Left hindlimb (tissue), 1 donor: ENCODE results near the gene CHRNA7.

Source experiments
- DNase-seq: peaks from one replicate; pipeline ENCODE4 v3.0.0-alpha.2; 2018

Gene CHRNA7

DNA sequence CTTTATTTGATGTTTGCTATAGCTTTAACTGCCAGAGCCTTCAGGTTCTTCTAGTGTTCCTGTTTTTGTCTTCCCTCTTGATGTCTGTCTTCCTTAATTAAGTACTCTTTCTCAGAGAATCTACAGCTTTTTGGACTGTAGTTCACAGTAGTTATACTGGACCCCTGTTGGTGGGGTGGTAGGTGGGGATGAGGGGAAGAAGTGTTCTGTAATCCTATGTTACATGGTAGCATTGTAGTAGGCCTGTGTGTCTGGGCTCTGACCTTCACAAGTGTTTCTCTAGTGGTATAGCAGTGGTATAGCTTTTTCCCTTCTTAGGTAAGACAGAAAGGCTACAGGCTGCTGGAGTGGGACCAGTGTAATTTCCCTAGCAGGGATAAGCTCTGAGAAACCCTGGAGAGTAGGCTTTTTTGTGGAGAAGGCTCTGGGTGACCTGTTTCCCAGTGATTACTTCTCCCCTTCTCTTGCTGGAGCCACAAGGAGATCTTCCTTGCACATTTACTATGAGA is 59.6 kb downstream of the CHRNA7 start:
- DNase-seq, result no peak

GRCh38 chr15:32091505-32092380 is 61.4 kb downstream of the CHRNA7 start:
- DNase-seq, result no peak

DNA sequence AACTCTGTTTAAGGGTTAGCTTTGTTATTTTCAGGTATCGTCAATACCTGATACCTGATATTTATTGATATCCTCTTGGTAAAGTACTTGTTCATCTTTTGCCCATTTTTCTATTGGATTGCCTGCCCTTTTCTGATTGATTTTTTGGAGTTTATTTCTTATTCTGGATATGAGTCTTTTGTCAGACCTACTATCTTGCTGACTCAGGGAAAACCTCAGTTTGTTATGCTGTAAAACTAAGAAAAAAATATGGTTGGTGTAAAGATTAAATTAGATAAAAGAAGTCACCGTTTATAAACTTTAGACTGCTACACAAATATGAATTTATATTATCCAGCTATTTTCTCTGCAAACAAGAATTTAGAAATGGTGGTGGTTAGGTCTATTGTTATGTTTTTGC is 65.9 kb downstream of the CHRNA7 start:
- no peak for DNase-seq

DNA sequence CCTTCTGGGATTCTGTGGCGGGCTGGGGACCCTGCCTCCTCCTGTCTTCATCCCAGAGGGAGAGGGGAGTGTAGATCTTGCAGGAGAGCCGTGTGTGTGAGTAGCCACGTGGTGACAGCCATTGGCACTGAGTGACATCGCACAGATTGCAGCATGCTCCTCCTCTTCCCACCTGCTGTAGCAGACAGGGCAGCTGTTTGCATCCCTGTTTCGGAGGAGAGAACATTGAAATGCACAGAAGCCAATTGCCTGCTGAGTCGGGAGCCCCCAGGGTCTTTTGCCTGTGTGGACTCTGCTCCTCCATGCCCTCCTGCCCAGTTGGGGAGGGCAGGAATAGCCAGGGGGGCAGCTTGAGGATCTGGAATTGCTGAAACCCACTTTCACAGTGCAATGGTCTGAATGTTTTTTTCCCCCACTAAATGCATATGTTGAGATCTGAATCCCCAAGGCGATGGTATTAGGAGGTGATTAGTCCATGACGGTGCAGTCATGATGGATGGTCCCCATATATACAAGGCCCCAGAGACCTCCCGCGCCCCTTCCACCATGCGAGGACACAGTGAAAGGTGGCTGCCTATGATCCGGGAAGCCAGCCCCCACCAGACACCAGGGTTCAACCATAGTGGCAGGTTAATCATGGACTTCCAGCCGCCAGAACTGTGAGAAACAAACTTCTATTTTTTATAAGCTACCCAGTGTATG is 66.8 kb downstream of the CHRNA7 start:
- no peak for DNase-seq

- DNase-seq, result no peak
These were observed 67.7 kb downstream of the CHRNA7 start for GRCh38 chr15:32098033-32098432.

- DNase-seq, result no peak
These were observed 68.9 kb downstream of the CHRNA7 start for GRCh38 chr15:32099097-32099785.

DNA sequence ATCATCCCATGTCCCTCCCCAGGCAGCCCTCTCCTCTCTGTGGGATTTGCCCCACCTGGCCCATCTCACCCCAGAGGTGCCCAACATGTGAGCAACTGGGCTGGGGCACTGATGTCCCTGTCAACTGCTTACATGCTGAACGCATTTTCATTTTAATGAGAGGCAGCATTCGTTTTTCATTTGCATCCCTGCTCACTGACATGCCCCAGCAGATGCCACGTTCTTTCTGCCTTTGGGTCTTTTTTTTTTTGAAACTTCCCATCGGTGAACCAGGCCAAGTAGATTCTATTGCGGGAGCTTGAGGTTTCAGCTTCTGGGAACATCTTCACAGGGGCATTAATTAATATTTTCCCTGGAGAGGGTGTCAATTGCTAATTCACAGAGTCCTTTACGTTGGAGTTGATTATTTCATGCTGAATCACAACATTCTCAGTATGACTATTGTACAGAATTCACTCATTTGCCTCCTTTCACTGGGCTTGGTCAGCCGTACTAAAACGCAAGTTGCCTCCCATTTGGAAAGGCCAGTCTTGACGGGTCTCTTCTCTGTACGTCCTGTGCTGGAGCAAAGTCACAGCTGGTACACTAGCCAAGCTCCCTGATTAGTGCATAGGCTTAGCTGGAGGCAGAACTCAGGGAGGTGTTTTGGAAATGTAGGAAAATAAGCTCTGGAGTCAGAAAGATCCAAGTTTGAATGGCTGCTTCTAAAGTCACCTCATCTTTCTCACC is 69.8 kb downstream of the CHRNA7 start:
- no peak for DNase-seq

GRCh38 chr15:32104061-32104995 is 74.0 kb downstream of the CHRNA7 start:
- no peak for DNase-seq

- no peak for DNase-seq
These were observed 75.2 kb downstream of the CHRNA7 start for GRCh38 chr15:32105258-32106241.

DNA sequence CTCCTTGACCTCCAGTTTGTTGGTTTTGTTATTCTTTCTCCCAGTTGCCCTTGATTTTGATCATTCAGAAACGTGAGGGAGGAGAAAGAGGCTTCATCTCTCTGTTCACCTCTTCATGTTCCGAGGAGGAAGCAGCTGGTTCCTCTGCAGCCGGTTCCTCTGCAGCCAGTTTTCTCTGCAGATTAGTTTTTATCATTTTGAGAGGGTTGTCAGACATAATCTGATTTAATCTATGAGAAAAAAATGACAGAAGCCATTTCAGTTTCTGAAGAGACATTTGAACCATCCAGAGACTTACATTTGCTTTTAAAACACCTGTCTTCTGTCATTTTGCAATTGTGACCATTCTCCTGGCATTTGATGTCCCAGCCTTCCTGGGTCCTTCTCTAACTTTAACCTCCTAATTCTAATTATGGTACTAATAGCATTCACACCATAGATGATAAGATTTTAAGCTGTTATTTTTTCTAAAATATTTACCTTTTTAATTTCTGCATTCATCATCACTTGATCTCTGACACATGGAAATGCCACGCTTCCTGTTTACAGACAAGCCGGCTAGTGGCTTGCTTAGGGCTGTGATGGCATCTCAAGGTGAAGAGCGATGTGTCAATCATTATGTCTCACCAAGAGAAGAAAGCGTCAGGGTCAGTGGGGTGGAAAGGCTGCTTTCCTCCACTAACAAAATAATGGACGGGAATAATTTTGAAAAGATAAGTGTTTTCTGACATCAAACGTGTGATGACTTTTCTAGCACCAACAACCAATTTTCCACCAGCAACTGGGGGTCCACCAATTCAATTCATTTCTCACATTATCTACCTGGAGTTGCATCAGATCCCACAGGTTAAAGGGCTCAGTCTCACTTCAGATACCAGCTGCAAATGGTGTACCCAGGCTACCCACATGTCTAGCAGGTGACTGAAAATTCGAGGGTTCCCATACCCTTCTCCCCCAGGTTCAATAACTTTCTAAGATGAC is 76.4 kb downstream of the CHRNA7 start:
- no peak for DNase-seq

GRCh38 chr15:32107477-32108080 is 77.3 kb downstream of the CHRNA7 start:
- DNase-seq, result no peak

DNA sequence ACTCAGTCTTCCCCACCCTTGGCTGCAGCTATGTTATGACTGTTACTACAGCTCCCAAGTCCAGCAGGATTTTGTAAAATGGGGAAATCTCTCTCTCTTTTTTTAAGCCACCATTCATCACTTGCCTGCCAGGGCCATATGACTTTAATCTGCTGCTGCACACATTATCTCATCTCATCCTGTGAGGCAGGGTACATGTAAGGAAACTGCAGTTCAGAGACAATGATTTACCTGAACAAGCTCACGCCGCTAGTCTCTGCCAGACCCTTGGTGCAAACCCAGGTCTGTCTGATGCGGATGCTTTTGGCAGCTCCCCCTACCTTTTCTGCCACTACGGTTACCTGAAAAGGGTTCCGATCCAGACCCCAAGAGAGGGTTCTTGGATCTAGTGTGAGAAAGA is 78.3 kb downstream of the CHRNA7 start:
- DNase-seq, result no peak

DNA sequence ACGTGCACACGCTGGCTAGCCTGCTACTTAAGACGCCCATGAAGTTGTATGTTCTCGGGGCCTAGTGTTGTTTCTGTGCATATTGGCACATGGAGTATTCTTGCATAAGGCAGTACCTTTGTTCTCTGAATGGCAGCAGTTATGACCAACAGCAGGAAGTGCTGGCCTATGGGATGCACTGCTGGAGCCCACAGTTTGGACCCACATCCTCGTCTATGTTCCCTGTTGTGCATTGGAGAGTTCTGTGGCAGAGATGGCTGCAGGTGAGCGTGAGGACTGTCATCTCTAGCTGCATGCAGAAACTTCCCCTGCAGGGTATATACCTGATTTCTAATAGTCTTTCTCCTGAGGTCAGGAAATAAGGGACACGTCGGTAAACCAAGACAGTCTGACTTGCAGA is 81.8 kb downstream of the CHRNA7 start:
- no peak for DNase-seq

DNA sequence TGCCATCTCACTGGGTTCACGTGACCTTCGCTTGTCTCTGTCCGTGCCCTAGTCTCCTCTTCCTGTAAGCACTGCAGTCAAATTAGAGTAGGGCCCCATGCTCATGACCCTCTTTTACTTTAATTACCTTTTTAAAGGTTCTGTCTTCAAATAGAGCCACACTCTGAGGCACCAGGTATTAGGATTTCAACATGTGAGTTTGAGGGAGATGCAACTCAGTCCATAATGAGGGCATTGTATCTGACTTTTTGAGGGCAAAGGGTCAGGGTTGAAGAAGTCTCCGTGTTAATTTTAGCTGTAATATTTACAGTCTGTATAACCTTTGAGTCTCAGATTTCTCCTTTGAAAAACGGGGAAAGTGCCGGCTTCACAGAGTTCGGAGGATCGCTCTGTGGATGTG is 82.9 kb downstream of the CHRNA7 start:
- no peak for DNase-seq

GRCh38 chr15:32117122-32117521 is 86.8 kb downstream of the CHRNA7 start:
- DNase-seq, result no peak

DNA sequence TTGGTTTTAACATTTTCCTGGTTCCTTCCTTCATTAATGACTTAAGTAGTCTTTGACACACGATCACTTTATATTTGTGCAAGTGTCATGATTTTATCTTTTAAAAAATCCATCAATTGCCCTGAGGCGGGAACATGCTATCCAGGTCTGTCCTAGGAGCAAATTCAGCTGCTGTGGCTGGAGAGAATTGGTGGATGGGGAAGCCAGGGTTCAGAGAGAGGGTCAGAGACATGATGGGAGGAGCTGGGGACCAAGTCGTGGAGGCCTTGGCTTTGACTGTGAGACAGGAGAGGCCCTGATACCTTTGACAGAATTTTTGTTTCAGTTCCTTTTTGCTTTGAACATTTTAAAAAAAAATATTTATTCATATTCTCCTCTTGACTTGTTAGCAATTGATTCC is 89.0 kb downstream of the CHRNA7 start:
- DNase-seq, result no peak

- no peak for DNase-seq
These were observed 89.5 kb downstream of the CHRNA7 start for GRCh38 chr15:32119694-32120330.
